HUES48 (cell line): Measurements from ENCODE around the gene SETD3.
A peak's percentile ranks its signal among the peaks of the same experiment; 100 is the strongest.

Source experiments
- H3K27ac ChIP-seq: one replicate; pipeline ENCODE4 v1.7.0; 2013; ENCODE audit warnings: low read depth, low read length, inconsistent platforms
- H3K27me3 ChIP-seq: 2 replicates; pipeline ENCODE4 v1.6.1; 2013; ENCODE audit warnings: mild to moderate bottlenecking, low read length; ENCODE audit not compliant: control insufficient read depth, insufficient read depth
- H3K36me3 ChIP-seq: 2 replicates; pipeline ENCODE4 v1.6.1; 2013; ENCODE audit warnings: low read length; ENCODE audit not compliant: control insufficient read depth, insufficient read depth
- H3K4me1 ChIP-seq: 2 replicates; pipeline ENCODE4 v1.6.1; 2013; ENCODE audit warnings: mild to moderate bottlenecking, low read length; ENCODE audit not compliant: control insufficient read depth, insufficient read depth
- H3K4me3 ChIP-seq: 2 replicates; pipeline ENCODE4 v1.5.1; 2013; ENCODE audit warnings: mild to moderate bottlenecking, low read depth, low read length
- H3K9ac ChIP-seq: 2 replicates; pipeline ENCODE4 v1.6.1; 2013; ENCODE audit warnings: mild to moderate bottlenecking, low read depth, low read length, moderate library complexity
- H3K9me3 ChIP-seq: 2 replicates; pipeline ENCODE4 v1.6.1; 2013; ENCODE audit warnings: low read length; ENCODE audit not compliant: control insufficient read depth, insufficient read depth

Gene SETD3

DNA sequence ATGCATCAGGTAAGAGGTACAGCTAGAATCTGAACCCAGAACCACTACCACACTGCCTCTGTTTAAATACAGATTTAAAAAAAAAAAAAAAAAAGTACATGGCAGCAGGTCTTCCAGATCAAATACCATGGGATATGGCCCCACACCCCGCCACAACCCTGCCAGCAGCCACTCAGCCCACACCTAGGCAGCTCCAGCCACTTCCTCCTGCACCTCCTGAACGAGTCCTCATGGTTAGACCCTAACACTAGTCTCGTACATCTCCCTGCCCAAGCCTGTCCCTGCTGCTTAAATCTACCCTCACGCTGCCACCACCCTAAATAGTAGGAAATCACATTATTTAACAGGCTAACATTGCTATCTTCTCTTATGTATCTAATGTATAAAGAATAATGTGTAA, 12.6 kb downstream of the SETD3 start:
- Histone ChIP-seq H3K27ac (no peak overlapping the region), H3K9ac (no peak overlapping the region), H3K27me3 (no peaks in the 10 kb centered on the region), H3K4me3 (no peak overlapping the region), H3K4me1 (peaks cover 17% of the 10 kb centered on the region), H3K36me3 (peaks cover 13% of the 10 kb centered on the region; the same call in 1 of the 2 replicates), H3K9me3 (no peaks in the 10 kb centered on the region)

DNA sequence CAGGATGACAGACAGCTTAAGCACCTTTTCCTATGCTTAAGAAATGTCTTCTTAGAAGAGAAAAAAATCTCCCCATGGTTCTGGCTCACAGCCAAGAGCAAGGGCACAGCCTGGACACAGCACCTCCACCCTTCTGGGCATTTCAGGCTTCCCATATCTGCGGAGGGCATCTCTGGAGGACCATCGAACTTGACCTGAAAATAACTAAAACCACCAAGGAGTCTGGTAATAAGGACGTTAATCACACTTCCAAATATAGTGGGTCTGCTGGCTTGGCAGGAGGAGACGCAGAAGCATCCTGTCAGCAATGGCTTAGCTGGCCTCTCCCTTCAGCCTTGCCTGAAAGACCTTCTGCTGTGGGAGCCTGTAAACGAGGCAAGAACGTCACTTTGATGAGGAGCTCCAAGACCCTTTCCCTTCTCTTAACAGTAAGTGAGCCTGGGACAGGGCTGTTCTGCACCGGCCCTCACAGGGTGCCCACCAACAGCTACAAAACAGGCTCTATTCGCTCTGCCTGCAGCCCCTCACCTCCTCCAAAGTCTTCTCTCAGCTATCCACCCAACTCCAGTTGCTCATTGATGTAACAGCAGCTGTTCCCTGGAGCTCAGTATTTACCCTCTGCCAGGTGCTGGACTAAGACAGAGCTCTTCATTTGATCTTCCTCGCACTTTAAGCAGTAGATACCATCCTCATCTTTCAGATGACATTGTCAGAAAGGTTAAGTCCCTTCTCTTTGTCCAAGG, 13.2 kb downstream of the SETD3 start:
- Histone ChIP-seq H3K36me3 (peaks cover 18% of the 10 kb centered on the region), H3K27ac (no peak overlapping the region), H3K9me3 (no peaks in the 10 kb centered on the region), H3K27me3 (no peaks in the 10 kb centered on the region), H3K4me1 (peaks cover 20% of the 10 kb centered on the region), H3K4me3 (no peak overlapping the region), H3K9ac (no peak overlapping the region)

DNA sequence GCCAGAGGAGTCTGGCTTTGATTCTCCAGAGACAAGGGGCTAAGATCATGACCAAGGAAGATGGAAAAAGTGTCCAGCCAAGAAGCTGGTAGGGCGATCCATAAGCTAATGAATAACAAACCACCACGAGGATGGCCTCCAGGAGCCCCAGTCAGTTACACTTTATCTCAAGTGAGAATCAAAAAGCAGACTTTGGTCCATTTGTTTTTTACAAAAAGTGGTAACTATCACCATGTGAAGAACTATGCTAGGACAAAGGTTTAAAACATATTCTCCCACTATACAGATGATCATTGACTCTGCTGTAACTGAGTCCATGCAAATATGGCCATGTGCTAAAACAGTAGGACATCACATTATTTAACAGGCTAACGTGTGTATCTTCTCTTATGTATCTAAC, 13.9 kb downstream of the SETD3 start:
- Histone ChIP-seq H3K4me1 (peaks cover 27% of the 10 kb centered on the region), H3K9me3 (no peaks in the 10 kb centered on the region), H3K27me3 (no peaks in the 10 kb centered on the region), H3K4me3 (no peak overlapping the region), H3K27ac (no peak overlapping the region), H3K36me3 (peaks cover 26% of the 10 kb centered on the region), H3K9ac (no peak overlapping the region)

DNA sequence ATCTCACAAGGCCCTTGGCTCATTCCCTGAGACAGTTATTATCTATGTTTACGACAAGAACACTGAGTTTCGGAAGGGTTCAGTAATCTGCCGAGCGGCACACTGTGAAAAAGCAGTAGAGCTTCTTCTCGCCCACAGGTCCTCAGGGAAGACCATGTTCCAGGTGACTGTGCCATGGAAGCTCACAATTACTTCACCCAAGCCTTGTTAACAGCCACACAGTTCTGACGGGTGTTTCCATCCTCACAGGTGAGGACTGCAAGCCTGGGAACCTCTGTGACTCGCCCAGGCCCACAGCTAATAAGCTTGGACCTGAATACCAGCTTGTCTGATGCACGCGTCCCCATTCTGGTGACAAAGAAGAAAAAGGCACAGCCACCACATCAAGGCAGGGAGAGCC, 15.4 kb downstream of the SETD3 start:
- no peaks in the 10 kb centered on the region for H3K9me3 ChIP-seq
- peaks cover 35% of the 10 kb centered on the region for H3K36me3 ChIP-seq
- no peak overlapping the region for H3K27ac ChIP-seq
- no peak overlapping the region for H3K9ac ChIP-seq
- no peaks in the 10 kb centered on the region for H3K27me3 ChIP-seq
- H3K4me1 ChIP-seq = peaks cover 35% of the 10 kb centered on the region
- H3K4me3 ChIP-seq = no peak overlapping the region

DNA sequence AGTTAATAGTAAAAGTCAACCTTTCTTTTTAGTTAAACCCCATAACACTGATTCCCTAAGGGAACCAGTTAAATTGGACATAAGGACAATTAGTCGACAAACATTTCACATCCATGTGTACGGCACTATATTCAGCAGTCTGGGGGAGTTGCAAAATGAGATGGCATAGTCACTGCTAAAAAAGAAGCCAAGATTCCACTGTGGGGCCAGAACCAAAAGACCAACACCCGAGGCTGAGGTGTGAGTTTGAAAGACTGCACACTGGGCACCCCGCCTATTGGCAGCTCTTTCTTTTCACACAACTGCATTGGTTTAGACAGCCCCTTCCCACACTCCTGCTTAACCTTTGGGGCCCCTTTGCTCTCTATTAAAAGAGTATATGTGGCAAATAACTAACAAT, 16.7 kb downstream of the SETD3 start:
- Histone ChIP-seq H3K9me3 (no peaks in the 10 kb centered on the region), H3K36me3 (peaks cover 43% of the 10 kb centered on the region), H3K9ac (no peak overlapping the region), H3K4me1 (peaks cover 31% of the 10 kb centered on the region), H3K4me3 (no peak overlapping the region), H3K27me3 (no peaks in the 10 kb centered on the region), H3K27ac (no peak overlapping the region)

DNA sequence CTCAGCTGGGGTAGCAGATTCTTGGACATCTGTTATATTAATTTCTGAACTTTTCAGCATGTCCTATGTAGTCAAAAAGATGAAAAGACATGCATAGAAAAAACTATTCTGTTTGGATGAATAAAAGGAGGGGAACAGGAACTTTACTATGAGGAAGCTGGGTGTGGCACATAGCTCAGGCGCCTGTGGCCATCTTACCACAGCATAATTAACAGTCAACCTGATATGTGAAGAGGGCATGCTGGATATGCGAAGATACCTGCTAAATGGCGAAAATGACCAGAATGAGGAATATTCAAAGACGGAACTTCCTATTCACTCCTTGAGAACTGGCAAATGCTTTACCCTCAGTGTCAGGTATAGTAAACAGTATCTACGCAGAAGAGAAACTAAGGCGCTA, 18.4 kb downstream of the SETD3 start:
- H3K4me3 ChIP-seq = no peak overlapping the region
- H3K36me3 ChIP-seq = peaks cover 59% of the 10 kb centered on the region
- H3K9me3 ChIP-seq = no peaks in the 10 kb centered on the region
- H3K4me1 ChIP-seq = peaks cover 31% of the 10 kb centered on the region
- H3K27me3 ChIP-seq = no peaks in the 10 kb centered on the region
- H3K27ac ChIP-seq = peak overlapping the region; percentile 71
- no peak overlapping the region for H3K9ac ChIP-seq

DNA sequence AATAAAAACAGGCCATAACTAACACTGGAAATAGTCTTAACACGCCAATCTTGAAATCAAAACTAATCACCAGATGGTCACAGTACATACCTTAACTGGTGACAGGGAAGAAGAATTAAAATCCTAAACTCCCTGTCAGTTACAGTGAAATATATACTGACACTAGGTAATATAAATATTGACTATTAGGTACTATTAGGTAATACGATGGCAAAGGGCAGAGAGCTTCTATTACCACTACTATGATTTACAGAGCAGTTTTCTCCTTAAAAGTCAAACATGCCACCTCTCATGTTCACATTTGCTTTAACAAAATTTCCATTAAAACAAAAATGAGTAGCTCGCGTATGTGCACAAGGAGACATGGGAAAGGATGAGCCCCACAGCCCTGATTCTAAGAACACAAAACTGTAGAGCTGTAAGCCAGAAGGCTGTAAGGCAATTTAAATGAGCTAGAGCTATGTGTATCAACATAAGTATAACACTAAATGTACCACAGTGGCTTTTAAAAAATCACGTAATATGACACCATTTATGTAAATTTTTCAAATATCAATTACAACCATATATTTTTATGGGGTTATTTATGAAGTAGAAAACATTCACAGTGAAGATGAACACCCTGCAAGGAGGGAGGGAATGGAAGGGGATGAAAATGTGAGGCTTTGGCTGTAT, 19.1 kb downstream of the SETD3 start:
- Histone ChIP-seq H3K27me3 (no peaks in the 10 kb centered on the region), H3K4me1 (peaks cover 31% of the 10 kb centered on the region), H3K9ac (no peak overlapping the region), H3K4me3 (no peak overlapping the region), H3K9me3 (no peaks in the 10 kb centered on the region), H3K27ac (no peak overlapping the region), H3K36me3 (peaks cover 66% of the 10 kb centered on the region)

DNA sequence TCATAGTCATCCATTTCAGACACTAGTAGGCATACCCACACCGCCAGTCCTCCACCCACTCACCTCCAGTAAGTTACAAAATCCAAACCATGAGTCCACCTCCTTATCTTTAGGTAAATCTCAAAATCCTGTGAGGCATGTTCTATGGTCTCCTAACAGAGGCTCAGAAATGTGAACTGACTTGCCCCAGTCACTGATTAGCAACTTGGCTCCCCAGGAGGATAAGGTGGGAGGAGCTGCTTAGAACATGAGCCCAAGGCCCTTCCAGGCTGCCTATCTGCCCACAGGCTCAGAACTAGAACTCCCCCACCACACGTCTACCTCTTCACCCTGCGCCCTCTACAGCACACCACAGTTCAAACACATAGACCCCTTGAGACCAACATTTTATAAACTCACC, 19.9 kb downstream of the SETD3 start:
- no peak overlapping the region for H3K27ac ChIP-seq
- no peak overlapping the region for H3K9ac ChIP-seq
- H3K27me3 ChIP-seq = no peaks in the 10 kb centered on the region
- peaks cover 31% of the 10 kb centered on the region for H3K4me1 ChIP-seq
- no peaks in the 10 kb centered on the region for H3K9me3 ChIP-seq
- H3K36me3 ChIP-seq = peaks cover 71% of the 10 kb centered on the region
- no peak overlapping the region for H3K4me3 ChIP-seq

DNA sequence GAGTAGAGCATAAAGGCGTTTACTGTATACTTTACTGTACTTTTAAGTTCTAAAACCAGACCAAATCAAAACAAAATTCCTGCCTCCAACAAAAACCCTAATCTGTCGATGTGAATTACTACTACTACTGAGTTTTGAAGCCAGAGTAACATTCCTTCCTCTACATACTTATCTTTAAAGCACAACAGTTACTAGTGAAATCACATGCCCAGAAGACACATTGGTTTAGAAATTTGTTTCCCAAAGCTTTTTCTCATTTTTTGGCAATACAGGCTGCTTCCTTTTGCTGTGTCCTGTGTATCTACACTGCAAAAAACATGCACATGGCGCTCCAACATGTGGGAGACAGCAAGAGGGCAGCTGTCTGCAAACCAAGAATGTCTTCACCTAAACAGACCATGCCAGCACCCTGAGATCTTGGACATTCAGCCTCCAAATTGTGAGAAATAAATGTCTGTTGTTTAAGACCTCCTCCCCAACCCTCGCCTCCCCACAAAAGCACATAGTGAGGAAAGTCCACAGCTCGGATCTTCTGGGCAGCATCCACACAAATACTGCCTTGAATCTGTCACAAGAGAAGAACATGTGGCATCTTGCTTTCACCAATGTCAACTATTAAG, 21.1 kb downstream of the SETD3 start:
- no peak overlapping the region for H3K4me3 ChIP-seq
- H3K4me1 ChIP-seq = peaks cover 31% of the 10 kb centered on the region

DNA sequence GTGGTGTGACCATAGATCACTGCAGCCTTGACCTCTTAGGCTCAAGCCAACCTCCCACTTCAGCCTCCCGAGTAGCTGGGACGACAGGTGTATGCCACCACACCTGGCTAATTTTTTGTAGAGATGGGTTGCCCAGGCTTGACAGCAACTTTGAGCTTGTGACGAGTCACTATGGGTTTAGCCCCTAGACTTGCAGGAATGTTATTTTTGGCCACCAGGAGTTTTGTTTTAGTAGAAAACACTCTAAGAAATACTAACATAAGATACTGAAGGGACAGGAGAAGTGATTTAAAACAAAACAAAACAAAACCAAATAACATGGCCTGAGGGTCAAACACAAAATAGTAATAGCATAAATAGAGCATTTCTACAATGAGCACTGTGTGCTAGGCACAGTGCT, 26.4 kb downstream of the SETD3 start:
- Histone ChIP-seq H3K4me1 (no peaks in the 10 kb centered on the region), H3K36me3 (peaks cover 47% of the 10 kb centered on the region), H3K27me3 (no peaks in the 10 kb centered on the region), H3K27ac (no peak overlapping the region), H3K9ac (no peak overlapping the region), H3K9me3 (no peaks in the 10 kb centered on the region), H3K4me3 (no peak overlapping the region)

More for the DNA sequence above, 21.1 kb downstream of the SETD3 start:
- Histone ChIP-seq H3K9me3 (no peaks in the 10 kb centered on the region), H3K9ac (no peak overlapping the region), H3K27ac (no peak overlapping the region), H3K36me3 (peaks cover 67% of the 10 kb centered on the region), H3K27me3 (no peaks in the 10 kb centered on the region)

DNA sequence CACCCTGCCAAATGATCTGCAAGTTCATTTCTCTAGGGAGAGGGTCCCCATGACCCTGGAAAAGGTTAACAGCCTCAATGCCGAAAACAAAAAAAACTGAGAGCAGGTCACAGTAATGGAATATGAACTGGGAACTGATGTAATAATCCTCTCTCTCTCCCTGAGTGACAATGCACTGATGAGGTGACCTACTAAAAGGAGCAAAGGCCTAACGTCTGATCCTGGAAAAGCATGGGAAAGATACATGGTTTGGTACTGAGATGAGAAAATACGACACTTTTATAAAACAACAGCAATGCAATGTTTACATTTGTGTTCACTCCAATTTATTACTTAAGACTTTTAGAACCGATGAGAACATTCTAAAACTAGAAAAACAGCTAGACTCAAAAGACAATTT, 27.7 kb downstream of the SETD3 start:
- Histone ChIP-seq H3K36me3 (peaks cover 50% of the 10 kb centered on the region), H3K4me3 (no peak overlapping the region), H3K9ac (no peak overlapping the region), H3K4me1 (no peaks in the 10 kb centered on the region), H3K9me3 (no peaks in the 10 kb centered on the region), H3K27me3 (no peaks in the 10 kb centered on the region), H3K27ac (no peak overlapping the region)
